Endometrium (tissue), 2 donors: Measurements from ENCODE around the gene VPS41.

ENCODE experiments used
- FAIRE-seq: peaks from 2 replicates; lab custom pipeline; 2012; peaks lifted over from hg19 to GRCh38; lab: Jason Lieb, UNC
- donor health status: control.
- donor health status: control.

VPS41 gene

GRCh38 chr7:38801786-38802185 lies 107.2 kb downstream of the VPS41 start:
- FAIRE-seq = no peak

- no peak for FAIRE-seq
Measured at GRCh38 chr7:38798552-38799267, 110.3 kb downstream of the VPS41 start.

GRCh38 chr7:38796626-38797501 lies 112.1 kb downstream of the VPS41 start:
- peak; percentile 94 for FAIRE-seq

- no peak for FAIRE-seq
Measured at GRCh38 chr7:38795593-38795992, 113.4 kb downstream of the VPS41 start.

GRCh38 chr7:38781991-38782390 lies 127.0 kb downstream of the VPS41 start:
- FAIRE-seq = no peak

- no peak for FAIRE-seq
Measured at GRCh38 chr7:38777609-38778008, 131.4 kb downstream of the VPS41 start.

- FAIRE-seq = no peak
Measured at GRCh38 chr7:38775506-38776175, 133.3 kb downstream of the VPS41 start.

GRCh38 chr7:38773430-38773829 lies 135.6 kb downstream of the VPS41 start:
- no peak for FAIRE-seq

GRCh38 chr7:38760226-38760625 lies 148.8 kb downstream of the VPS41 start:
- FAIRE-seq = no peak

- no peak for FAIRE-seq
Measured at GRCh38 chr7:38759028-38759427, 150.0 kb downstream of the VPS41 start.

GRCh38 chr7:38757931-38758330 lies 151.1 kb downstream of the VPS41 start:
- no peak for FAIRE-seq

- peak; percentile 39 for FAIRE-seq
Measured at GRCh38 chr7:38756521-38756920, 152.5 kb downstream of the VPS41 start.

GRCh38 chr7:38753347-38753746 lies 155.6 kb downstream of the VPS41 start:
- no peak for FAIRE-seq

GRCh38 chr7:38751416-38751815 lies 157.6 kb downstream of the VPS41 start:
- FAIRE-seq = no peak

GRCh38 chr7:38748056-38748610 lies 160.9 kb downstream of the VPS41 start:
- FAIRE-seq = peak; percentile 48

- FAIRE-seq = no peak
Measured at GRCh38 chr7:38746438-38746837, 162.6 kb downstream of the VPS41 start.

- FAIRE-seq = no peak
Measured at GRCh38 chr7:38744746-38745145, 164.2 kb downstream of the VPS41 start.

GRCh38 chr7:38743899-38744298 lies 165.1 kb downstream of the VPS41 start:
- FAIRE-seq = no peak

- no peak for FAIRE-seq
Measured at GRCh38 chr7:38740041-38740440, 168.9 kb downstream of the VPS41 start.

- no peak for FAIRE-seq
Measured at GRCh38 chr7:38736138-38736537, 172.9 kb downstream of the VPS41 start.

- no peak for FAIRE-seq
Measured at GRCh38 chr7:38731215-38731614, 177.8 kb downstream of the VPS41 start.

GRCh38 chr7:38728145-38728544 lies 180.8 kb downstream of the VPS41 start:
- FAIRE-seq = no peak
